Glutamatergic neuron (in vitro differentiated cells): Measurements from ENCODE around the gene CTU2. TPM values are rescaled to one million over a fixed set of nuclear protein-coding genes. Genes with fewer than 3 reads are reported as not detected.

Experiments used
- DNase-seq: peaks from one replicate; pipeline ENCODE4 v3.0.0; 2022
- H3K27ac Mint-ChIP-seq: one replicate; pipeline ENCODE4 v1.8.0; 2020; ENCODE audit warnings: mild to moderate bottlenecking, mixed read lengths, inconsistent platforms; ENCODE audit not compliant: unreplicated experiment
- H3K27me3 Mint-ChIP-seq: one replicate; pipeline ENCODE4 v1.8.0; 2020; ENCODE audit warnings: mild to moderate bottlenecking, moderate library complexity, mixed read lengths, inconsistent platforms; ENCODE audit not compliant: unreplicated experiment
- H3K36me3 Mint-ChIP-seq: one replicate; pipeline ENCODE4 v1.8.0; 2020; ENCODE audit warnings: mild to moderate bottlenecking, mixed read lengths, inconsistent platforms; ENCODE audit not compliant: unreplicated experiment
- H3K4me1 Mint-ChIP-seq: one replicate; pipeline ENCODE4 v1.8.0; 2020; ENCODE audit warnings: mild to moderate bottlenecking, low read depth, mixed read lengths, inconsistent platforms; ENCODE audit not compliant: unreplicated experiment
- H3K4me3 Mint-ChIP-seq: one replicate; pipeline ENCODE4 v1.8.0; 2020; ENCODE audit warnings: mild to moderate bottlenecking, mixed read lengths, inconsistent platforms; ENCODE audit not compliant: unreplicated experiment
- H3K9me3 Mint-ChIP-seq: one replicate; pipeline ENCODE4 v1.8.0; 2020; ENCODE audit warnings: mild to moderate bottlenecking, moderate library complexity, mixed read lengths, inconsistent platforms; ENCODE audit not compliant: unreplicated experiment
- total RNA-seq: library from RNA; stranded (reverse); fragmentation: NEBNext Ultra II Directional; extraction: Animal tissue kit (Norgen Biotek cat#: 25700); gene quantifications from one replicate; pipeline ENCODE4 v1.2.1, GENCODE V29; 2021; ENCODE audit not compliant: unreplicated experiment
- TF ChIP-seq, protein P1 (sequence below): fragments of 200-600 bp; sonication (generic); IDR thresholded peaks from one replicate; pipeline ENCODE4 v1.5.0; 2021; ENCODE audit not compliant: partially characterized antibody, unreplicated experiment

The CTU2 gene
- total RNA-seq, 1 donor from 2014 or later = 32.4 TPM

GRCh38 chr16:88723911-88724310, 17.6 kb downstream of the CTU2 start:
- H3K9me3 Mint-ChIP-seq = peaks cover 6% of the 10 kb centered on the region
- TF ChIP-seq, protein P1, sequence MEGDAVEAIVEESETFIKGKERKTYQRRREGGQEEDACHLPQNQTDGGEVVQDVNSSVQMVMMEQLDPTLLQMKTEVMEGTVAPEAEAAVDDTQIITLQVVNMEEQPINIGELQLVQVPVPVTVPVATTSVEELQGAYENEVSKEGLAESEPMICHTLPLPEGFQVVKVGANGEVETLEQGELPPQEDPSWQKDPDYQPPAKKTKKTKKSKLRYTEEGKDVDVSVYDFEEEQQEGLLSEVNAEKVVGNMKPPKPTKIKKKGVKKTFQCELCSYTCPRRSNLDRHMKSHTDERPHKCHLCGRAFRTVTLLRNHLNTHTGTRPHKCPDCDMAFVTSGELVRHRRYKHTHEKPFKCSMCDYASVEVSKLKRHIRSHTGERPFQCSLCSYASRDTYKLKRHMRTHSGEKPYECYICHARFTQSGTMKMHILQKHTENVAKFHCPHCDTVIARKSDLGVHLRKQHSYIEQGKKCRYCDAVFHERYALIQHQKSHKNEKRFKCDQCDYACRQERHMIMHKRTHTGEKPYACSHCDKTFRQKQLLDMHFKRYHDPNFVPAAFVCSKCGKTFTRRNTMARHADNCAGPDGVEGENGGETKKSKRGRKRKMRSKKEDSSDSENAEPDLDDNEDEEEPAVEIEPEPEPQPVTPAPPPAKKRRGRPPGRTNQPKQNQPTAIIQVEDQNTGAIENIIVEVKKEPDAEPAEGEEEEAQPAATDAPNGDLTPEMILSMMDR = no peak
- no peak overlapping the region for H3K27ac Mint-ChIP-seq
- H3K36me3 Mint-ChIP-seq = no peaks in the 10 kb centered on the region
- peaks cover 6% of the 10 kb centered on the region for H3K27me3 Mint-ChIP-seq
- no peak for DNase-seq
- H3K4me3 Mint-ChIP-seq = no peak overlapping the region
- peaks cover 5% of the 10 kb centered on the region for H3K4me1 Mint-ChIP-seq

- TF ChIP-seq, protein P1 = no peak
- Mint-ChIP-seq H3K4me1 (peaks cover 7% of the 10 kb centered on the region), H3K9me3 (peaks cover 6% of the 10 kb centered on the region), H3K27ac (no peak overlapping the region), H3K27me3 (peaks cover 9% of the 10 kb centered on the region), H3K36me3 (no peaks in the 10 kb centered on the region), H3K4me3 (no peak overlapping the region)
- no peak for DNase-seq
Measured at GRCh38 chr16:88724855-88725555, 18.7 kb downstream of the CTU2 start.

- peaks cover 12% of the 10 kb centered on the region for H3K27me3 Mint-ChIP-seq
Measured at GRCh38 chr16:88725609-88726407, 19.5 kb downstream of the CTU2 start.

GRCh38 chr16:88726408-88726749, 20.1 kb downstream of the CTU2 start:
- no peak overlapping the region for H3K4me3 Mint-ChIP-seq
- TF ChIP-seq, protein P1 = no peak
- H3K9me3 Mint-ChIP-seq = peaks cover 11% of the 10 kb centered on the region
- H3K4me1 Mint-ChIP-seq = peaks cover 16% of the 10 kb centered on the region
- H3K27ac Mint-ChIP-seq = peak overlapping the region; percentile 50
- peaks cover 16% of the 10 kb centered on the region for H3K27me3 Mint-ChIP-seq
- DNase-seq = no peak
- H3K36me3 Mint-ChIP-seq = no peaks in the 10 kb centered on the region

More at GRCh38 chr16:88725609-88726407, 19.5 kb downstream of the CTU2 start:
- Mint-ChIP-seq H3K9me3 (peaks cover 10% of the 10 kb centered on the region), H3K4me3 (no peak overlapping the region), H3K27ac (no peak overlapping the region), H3K4me1 (peaks cover 11% of the 10 kb centered on the region), H3K36me3 (no peaks in the 10 kb centered on the region)
- TF ChIP-seq, protein P1 = no peak
- DNase-seq = no peak

- Mint-ChIP-seq H3K9me3 (peaks cover 11% of the 10 kb centered on the region), H3K4me1 (peaks cover 17% of the 10 kb centered on the region), H3K27me3 (peaks cover 18% of the 10 kb centered on the region), H3K4me3 (no peak overlapping the region), H3K36me3 (no peaks in the 10 kb centered on the region), H3K27ac (no peak overlapping the region)
- TF ChIP-seq, protein P1 = no peak
- DNase-seq = no peak
Measured at GRCh38 chr16:88726981-88727380, 20.7 kb downstream of the CTU2 start.
